Astrocyte of the hippocampus (primary cell): ENCODE data around the gene DPAGT1.
"Not testable (repeated sequence)": the region's sequence is repeated elsewhere in the genome, so short reads cannot be mapped to it uniquely, and the experiment has no call there.

Experiments
- DNase-seq: peaks from one replicate; pipeline ENCODE4 v3.0.0; 2011; ENCODE audit warnings: low read depth, low spot score

Gene DPAGT1

GRCh38 chr11:119115484-119116234 is 14.0 kb upstream of the DPAGT1 start:
- no peak for DNase-seq

GRCh38 chr11:119114351-119114750 is 12.7 kb upstream of the DPAGT1 start:
- DNase-seq: no peak

GRCh38 chr11:119113716-119114115 is 12.1 kb upstream of the DPAGT1 start:
- no peak for DNase-seq

- no peak for DNase-seq
Observed at GRCh38 chr11:119112314-119113020, 10.8 kb upstream of the DPAGT1 start.

GRCh38 chr11:119111361-119111925 is 9.8 kb upstream of the DPAGT1 start:
- DNase-seq: no peak

GRCh38 chr11:119110439-119110838 is 8.8 kb upstream of the DPAGT1 start:
- no peak for DNase-seq

GRCh38 chr11:119109843-119110242 is 8.2 kb upstream of the DPAGT1 start:
- DNase-seq: no peak

GRCh38 chr11:119108857-119109221 is 7.2 kb upstream of the DPAGT1 start:
- no peak for DNase-seq

- DNase-seq: peak; percentile 30
Observed at GRCh38 chr11:119108146-119108856, 6.6 kb upstream of the DPAGT1 start.

- peak; percentile 44 for DNase-seq
Observed at GRCh38 chr11:119107538-119108145, 6.0 kb upstream of the DPAGT1 start.

GRCh38 chr11:119106564-119107537 is 5.2 kb upstream of the DPAGT1 start, which contains the start of gene C2CD2L:
Gene C2CD2L, plus strand, starts transcription at chr11:119107344. Its CDS starts 398 bp downstream, at chr11:119107742.
- peak; percentile 95 for DNase-seq

- DNase-seq: no peak
Observed at GRCh38 chr11:119103793-119104192, 2.1 kb upstream of the DPAGT1 start.

- not testable (repeated sequence) for DNase-seq
Observed at GRCh38 chr11:119103161-119103664, 1.6 kb upstream of the DPAGT1 start.

- no peak for DNase-seq
Observed at GRCh38 chr11:119100994-119101758, 477 bp downstream of the DPAGT1 start.

- DNase-seq: peak; percentile 55
Observed at GRCh38 chr11:119100246-119100970, 1.2 kb downstream of the DPAGT1 start.

- DNase-seq: no peak
Observed at GRCh38 chr11:119099711-119100110, 1.9 kb downstream of the DPAGT1 start.

GRCh38 chr11:119095066-119095880 is 6.4 kb downstream of the DPAGT1 start:
- peak; percentile 100 for DNase-seq

- DNase-seq: peak; percentile 94
Observed at GRCh38 chr11:119094816-119095065, 6.9 kb downstream of the DPAGT1 start.
